HCT116 (cell line): ENCODE data around the gene MOCS2. TPM values are rescaled to one million over a fixed set of nuclear protein-coding genes. Genes with fewer than 3 reads are reported as not detected.

Experiments
- ATAC-seq: fragments of 200-7000 bp; cut with Tn5 transposase; 2 replicates; pipeline ENCODE4 v1.9.1; 2020; ENCODE audit warnings: mild to moderate bottlenecking, moderate library complexity
- BruUV-seq: library from RNA; stranded (reverse); fragments of 400-500 nt; replicated peaks from 2 replicates; lab custom pipeline; 2021; lab: Mats Ljungman, UMichigan
- CTCF ChIA-PET: fragments of 300-600 bp; sonication (Branson Sonifier 250); formaldehyde crosslinking; loops from one replicate; lab custom pipeline; 2021; ENCODE audit warnings: antibody characterized with exemption; lab: Charles Lee
- POLR2A ChIA-PET: fragments of 300-600, 350-600 bp; sonication (Branson Sonifier 250); formaldehyde crosslinking; loops from one replicate; lab custom pipeline; 2021; ENCODE audit warnings: antibody characterized with exemption; lab: Charles Lee
- RAD21 ChIA-PET, 2 experiments: fragments of 300-600 bp; sonication (Branson Sonifier 250); formaldehyde crosslinking; loops; one replicate each; lab custom pipeline; 2023; ENCODE audit warnings: low total read pairs in 2 of 2; ENCODE audit not compliant: uncharacterized antibody in 2 of 2, unreplicated experiment in 2 of 2, low non-redundant PET in 1 of 2; lab: Charles Lee
- DNase-seq: peaks from one replicate; pipeline ENCODE4 v3.0.0-alpha.2; 2010; ENCODE audit warnings: low read depth, low spot score
- H2AFZ ChIP-seq: fragments of 200-600 bp; shearing (Covaris generic), sonication (generic); 2 replicates; pipeline ENCODE4 v1.6.1; 2017; ENCODE audit warnings: low read depth, mixed run types, mixed read lengths, antibody characterized with exemption, low read length; ENCODE audit not compliant: poor library complexity, severe bottlenecking
- H3K27ac ChIP-seq: 2 replicates; pipeline ENCODE4 v1.5.1; 2012; ENCODE audit warnings: low read depth, low read length
- H3K27me3 ChIP-seq: fragments of 200-600 bp; sonication (generic); 2 replicates; pipeline ENCODE4 v1.6.1; 2016; ENCODE audit warnings: mixed run types, low read length, mixed read lengths; ENCODE audit not compliant: insufficient read depth
- H3K36me3 ChIP-seq, 2 experiments: fragments of 200-500 bp in 1 of 2; fragments of 200-600 bp in 1 of 2; sonication (Bioruptor generic) in 1 of 2; sonication (generic) in 1 of 2; 2 replicates each; pipeline versions ENCODE4 v1.5.1 to v1.6.1; 2014 to 2016; ENCODE audit warnings: low read length in 2 of 2, inconsistent platforms in 1 of 2, mixed read lengths in 1 of 2, mixed run types in 1 of 2; ENCODE audit not compliant: insufficient read depth in 2 of 2, control insufficient read depth in 1 of 2
- H3K4me1 ChIP-seq, 2 experiments: fragments of 200-600 bp in 1 of 2; sonication (generic) in 1 of 2; 2 replicates each; pipeline versions ENCODE4 v1.5.1 to v1.6.1; 2012 to 2017; ENCODE audit warnings: low read length in 2 of 2, inconsistent platforms in 1 of 2, mild to moderate bottlenecking in 1 of 2, mixed read lengths in 1 of 2, mixed run types in 1 of 2, moderate library complexity in 1 of 2; ENCODE audit not compliant: insufficient read depth in 2 of 2, control insufficient read depth in 1 of 2
- H3K4me2 ChIP-seq: fragments of 200-600 bp; sonication (generic); 2 replicates; pipeline ENCODE4 v1.6.1; 2017; ENCODE audit warnings: mixed run types, low read length, mixed read lengths
- H3K4me3 ChIP-seq, 2 experiments: fragments of 200-600 bp in 1 of 2; sonication (generic) in 1 of 2; replicated peaks in 1 of 2; 2 replicates each; pipeline ENCODE4 v1.5.1; 2011 to 2016; ENCODE audit warnings: low read length in 2 of 2, control low read depth in 1 of 2, low read depth in 1 of 2, mild to moderate bottlenecking in 1 of 2, mixed read lengths in 1 of 2, mixed run types in 1 of 2
- H3K79me2 ChIP-seq: fragments of 200-600 bp; sonication (generic); 2 replicates; pipeline ENCODE4 v1.6.1; 2017; ENCODE audit warnings: mild to moderate bottlenecking, mixed run types, low read length, moderate library complexity, mixed read lengths; ENCODE audit not compliant: insufficient read depth
- H3K9ac ChIP-seq: fragments of 200-600 bp; sonication (generic); 2 replicates; pipeline ENCODE4 v1.6.1; 2016; ENCODE audit warnings: low read length, mixed read lengths
- H3K9me2 ChIP-seq: fragments of 200-600 bp; sonication (generic), shearing (Covaris generic); 2 replicates; pipeline ENCODE4 v1.6.1; 2017; ENCODE audit warnings: mixed run types, mild to moderate bottlenecking, moderate library complexity; ENCODE audit not compliant: insufficient read depth
- H3K9me3 ChIP-seq, 2 experiments: fragments of 200-500 bp in 1 of 2; fragments of 200-600 bp in 1 of 2; sonication (Bioruptor generic) in 1 of 2; sonication (generic) in 1 of 2; 2 replicates each; pipeline ENCODE4 v1.6.1; 2014 to 2017; ENCODE audit warnings: low read length in 2 of 2, mixed read lengths in 2 of 2, inconsistent platforms in 1 of 2, low read depth in 1 of 2, mild to moderate bottlenecking in 1 of 2, mixed run types in 1 of 2, moderate library complexity in 1 of 2; ENCODE audit not compliant: control insufficient read depth in 1 of 2, insufficient read depth in 1 of 2
- H4K20me1 ChIP-seq: fragments of 200-600 bp; sonication (generic), shearing (Covaris generic); 2 replicates; pipeline ENCODE4 v1.6.1; 2017; ENCODE audit warnings: mixed run types, mild to moderate bottlenecking, moderate library complexity; ENCODE audit not compliant: insufficient read depth
- ATF3 ChIP-seq: IDR thresholded peaks from 2 replicates; pipeline ENCODE4 v1.6.1; 2012
- CBX3 ChIP-seq: IDR thresholded peaks from 2 replicates; pipeline ENCODE4 v1.6.1; 2012; ENCODE audit warnings: low read depth
- CEBPB ChIP-seq: IDR thresholded peaks from 2 replicates; pipeline ENCODE4 v1.6.1; 2012; ENCODE audit warnings: low read depth
- CTCF ChIP-seq, 3 experiments: fragments of 200-600 bp in 1 of 3; sonication (generic) in 1 of 3; IDR thresholded peaks in 2 of 3; conservative IDR thresholded peaks in 1 of 3; 2 replicates each; pipeline ENCODE4 v1.5.1; 2012 to 2017; ENCODE audit warnings: low read depth in 2 of 3, low read length in 2 of 3, antibody characterized with exemption in 1 of 3, borderline replicate concordance in 1 of 3, control low read depth in 1 of 3, mild to moderate bottlenecking in 1 of 3, mixed read lengths in 1 of 3, mixed run types in 1 of 3, moderate library complexity in 1 of 3; ENCODE audit not compliant: insufficient read depth in 1 of 3
- EGR1 ChIP-seq: IDR thresholded peaks from 2 replicates; pipeline ENCODE4 v1.6.1; 2012; ENCODE audit warnings: low read depth
- FOSL1 ChIP-seq: IDR thresholded peaks from 2 replicates; pipeline ENCODE4 v1.6.1; 2012; ENCODE audit warnings: low read depth
- JUND ChIP-seq: IDR thresholded peaks from 2 replicates; pipeline ENCODE4 v1.6.1; 2012
- POLR2A ChIP-seq: IDR thresholded peaks from 2 replicates; pipeline ENCODE4 v1.7.0; 2011; ENCODE audit warnings: borderline replicate concordance; ENCODE audit not compliant: insufficient read depth, insufficient read length; ENCODE audit errors: extremely low read depth
- POLR2AphosphoS5 ChIP-seq: IDR thresholded peaks from 2 replicates; pipeline ENCODE4 v1.6.1; 2011; ENCODE audit warnings: mild to moderate bottlenecking, low read depth, low read length, moderate library complexity
- RAD21 ChIP-seq: IDR thresholded peaks from 2 replicates; pipeline ENCODE4 v1.6.1; 2012; ENCODE audit warnings: low read depth, mild to moderate bottlenecking
- SIN3A ChIP-seq: IDR thresholded peaks from 2 replicates; pipeline ENCODE4 v1.6.1; 2012; ENCODE audit warnings: low read depth
- SRF ChIP-seq: IDR thresholded peaks from 2 replicates; pipeline ENCODE4 v1.6.1; 2012; ENCODE audit warnings: low read depth
- YY1 ChIP-seq: IDR thresholded peaks from 2 replicates; pipeline ENCODE4 v1.6.1; 2011; ENCODE audit warnings: low read length, low read depth, moderate library complexity, mild to moderate bottlenecking; ENCODE audit not compliant: insufficient replicate concordance; ENCODE audit errors: extremely low read depth
- ZBTB33 ChIP-seq: IDR thresholded peaks from 2 replicates; pipeline ENCODE4 v1.6.1; 2011; ENCODE audit warnings: mild to moderate bottlenecking, low read length, moderate library complexity; ENCODE audit not compliant: insufficient replicate concordance; ENCODE audit errors: extremely low read depth
- ZFX ChIP-seq: fragments of 450-650 bp; IDR thresholded peaks from 2 replicates; pipeline ENCODE4 v1.6.1; 2017
- intact Hi-C: fragments of 100-400 bp; cut with micrococcal nuclease; formaldehyde crosslinking; loops from 2 replicates; pipeline ENCODE4 v1.10.0; 2022
- total RNA-seq: library from RNA; stranded (reverse); gene quantifications from one replicate; pipeline ENCODE4 v1.2.1, GENCODE V29; 2021; ENCODE audit not compliant: unreplicated experiment

MOCS2 gene
- total RNA-seq, 1 experiment from 2014 or later: 34.0 TPM

- no peak for TF ChIP-seq CTCF (IDR thresholded peaks at IDR 0.05 in 2 of 3, conservative IDR thresholded peaks at IDR 0.05 in 1 of 3; ENCODE audit: borderline replicate concordance in 1 of 3, insufficient read depth in 1 of 3, low read depth in 2 of 3, low read length in 2 of 3)
Observed at GRCh38 chr5:53084546-53085255, 24.9 kb downstream of the MOCS2 start (continued).

GRCh38 chr5:53083927-53084326 is 25.6 kb downstream of the MOCS2 start:
- Histone ChIP-seq H3K27ac (no peak overlapping the region), H3K9me3 (no peaks in the 10 kb centered on the region), H3K36me3 (peaks cover 9 to 63% of the 10 kb centered on the region in 2 experiments; a peak in 3 of 4 replicates), H3K4me2 (no peak overlapping the region), H4K20me1 (no peaks in the 10 kb centered on the region), H3K27me3 (no peaks in the 10 kb centered on the region), H3K4me3 (no peak overlapping the region), H2AFZ (no peak overlapping the region), H3K9ac (no peak overlapping the region), H3K9me2 (no peaks in the 10 kb centered on the region), H3K4me1 (no peaks in the 10 kb centered on the region), H3K79me2 (no peaks in the 10 kb centered on the region)
- BruUV-seq: no TSS peak
- TF ChIP-seq POLR2AphosphoS5 (no peak), ZBTB33 (no peak), CTCF (IDR thresholded peaks at IDR 0.05 in 2 of 3, conservative IDR thresholded peaks at IDR 0.05 in 1 of 3; ENCODE audit: borderline replicate concordance in 1 of 3, insufficient read depth in 1 of 3, low read depth in 2 of 3, low read length in 2 of 3) (no peak), SRF (no peak), EGR1 (no peak), FOSL1 (no peak), CBX3 (no peak), RAD21 (no peak), JUND (no peak), SIN3A (no peak), ATF3 (no peak), YY1 (no peak), POLR2A (no peak), CEBPB (no peak), ZFX (no peak)
- DNase-seq (no peak), ATAC-seq (no peak)
- RAD21 ChIA-PET: no interaction called here
- POLR2A ChIA-PET: no interaction called here
- CTCF ChIA-PET: no interaction called here
- intact Hi-C loops: no loop called here
